A673 (cell line): ENCODE data around the gene IGFBP4.

ENCODE experiments used
- CTCF ChIP-seq: fragments of 300-800, 200-600 bp; sonication (generic); conservative IDR thresholded peaks from 2 replicates; pipeline ENCODE4 v1.5.1; 2017; ENCODE audit warnings: low read depth, mild to moderate bottlenecking, antibody characterized with exemption, low read length, moderate library complexity, mixed read lengths
- EZH2 ChIP-seq: fragments of 200-600 bp; sonication (generic); IDR thresholded peaks from 2 replicates; pipeline ENCODE4 v1.6.1; 2017; ENCODE audit warnings: borderline replicate concordance, low read depth, mild to moderate bottlenecking, mixed read lengths, antibody characterized with exemption, low read length; ENCODE audit not compliant: poor library complexity, severe bottlenecking

DNA sequence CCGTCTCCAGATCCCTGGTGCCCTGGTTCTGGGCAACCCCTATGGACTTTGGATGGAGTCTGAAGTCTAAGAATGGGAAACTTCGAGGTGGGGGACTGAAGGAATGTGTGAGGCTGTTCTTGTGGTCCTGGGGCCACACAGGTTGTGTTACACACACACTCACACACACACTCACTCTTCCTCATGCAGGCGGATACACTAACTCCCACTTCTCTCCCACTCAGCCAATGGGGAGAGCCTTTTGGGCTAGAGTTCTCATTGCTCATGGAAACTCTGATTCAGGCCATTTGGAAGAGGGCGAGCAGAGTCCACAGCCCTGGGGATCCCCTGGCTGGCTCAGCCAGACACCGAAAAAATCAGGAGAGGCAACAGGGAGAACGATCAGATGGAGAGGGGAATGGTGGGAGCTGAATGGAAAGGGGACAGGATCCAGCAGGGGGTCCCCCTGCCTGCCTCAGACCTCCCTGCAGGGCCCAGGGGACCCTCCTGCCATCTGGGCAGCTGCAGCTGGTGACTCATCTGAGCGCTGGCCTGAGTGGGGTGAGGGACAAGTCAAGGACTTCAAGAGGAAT lies 9.1 kb downstream of the IGFBP4 start:
- TF ChIP-seq CTCF, result no peak
- no peak for TF ChIP-seq EZH2
